HG03460 (cell line): Measurements from ENCODE around the gene FRMPD2.
A peak's percentile ranks its signal among the peaks of the same experiment; 100 is the strongest.

Experiments used
- ATAC-seq: cut with Tn5 transposase; IDR thresholded peaks from one replicate; pipeline ENCODE4 v1.9.1; 2021; ENCODE audit not compliant: unreplicated experiment

Gene FRMPD2, protein sequence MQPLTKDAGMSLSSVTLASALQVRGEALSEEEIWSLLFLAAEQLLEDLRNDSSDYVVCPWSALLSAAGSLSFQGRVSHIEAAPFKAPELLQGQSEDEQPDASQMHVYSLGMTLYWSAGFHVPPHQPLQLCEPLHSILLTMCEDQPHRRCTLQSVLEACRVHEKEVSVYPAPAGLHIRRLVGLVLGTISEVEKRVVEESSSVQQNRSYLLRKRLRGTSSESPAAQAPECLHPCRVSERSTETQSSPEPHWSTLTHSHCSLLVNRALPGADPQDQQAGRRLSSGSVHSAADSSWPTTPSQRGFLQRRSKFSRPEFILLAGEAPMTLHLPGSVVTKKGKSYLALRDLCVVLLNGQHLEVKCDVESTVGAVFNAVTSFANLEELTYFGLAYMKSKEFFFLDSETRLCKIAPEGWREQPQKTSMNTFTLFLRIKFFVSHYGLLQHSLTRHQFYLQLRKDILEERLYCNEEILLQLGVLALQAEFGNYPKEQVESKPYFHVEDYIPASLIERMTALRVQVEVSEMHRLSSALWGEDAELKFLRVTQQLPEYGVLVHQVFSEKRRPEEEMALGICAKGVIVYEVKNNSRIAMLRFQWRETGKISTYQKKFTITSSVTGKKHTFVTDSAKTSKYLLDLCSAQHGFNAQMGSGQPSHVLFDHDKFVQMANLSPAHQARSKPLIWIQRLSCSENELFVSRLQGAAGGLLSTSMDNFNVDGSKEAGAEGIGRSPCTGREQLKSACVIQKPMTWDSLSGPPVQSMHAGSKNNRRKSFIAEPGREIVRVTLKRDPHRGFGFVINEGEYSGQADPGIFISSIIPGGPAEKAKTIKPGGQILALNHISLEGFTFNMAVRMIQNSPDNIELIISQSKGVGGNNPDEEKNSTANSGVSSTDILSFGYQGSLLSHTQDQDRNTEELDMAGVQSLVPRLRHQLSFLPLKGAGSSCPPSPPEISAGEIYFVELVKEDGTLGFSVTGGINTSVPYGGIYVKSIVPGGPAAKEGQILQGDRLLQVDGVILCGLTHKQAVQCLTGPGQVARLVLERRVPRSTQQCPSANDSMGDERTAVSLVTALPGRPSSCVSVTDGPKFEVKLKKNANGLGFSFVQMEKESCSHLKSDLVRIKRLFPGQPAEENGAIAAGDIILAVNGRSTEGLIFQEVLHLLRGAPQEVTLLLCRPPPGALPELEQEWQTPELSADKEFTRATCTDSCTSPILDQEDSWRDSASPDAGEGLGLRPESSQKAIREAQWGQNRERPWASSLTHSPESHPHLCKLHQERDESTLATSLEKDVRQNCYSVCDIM (N-terminal part only)

DNA sequence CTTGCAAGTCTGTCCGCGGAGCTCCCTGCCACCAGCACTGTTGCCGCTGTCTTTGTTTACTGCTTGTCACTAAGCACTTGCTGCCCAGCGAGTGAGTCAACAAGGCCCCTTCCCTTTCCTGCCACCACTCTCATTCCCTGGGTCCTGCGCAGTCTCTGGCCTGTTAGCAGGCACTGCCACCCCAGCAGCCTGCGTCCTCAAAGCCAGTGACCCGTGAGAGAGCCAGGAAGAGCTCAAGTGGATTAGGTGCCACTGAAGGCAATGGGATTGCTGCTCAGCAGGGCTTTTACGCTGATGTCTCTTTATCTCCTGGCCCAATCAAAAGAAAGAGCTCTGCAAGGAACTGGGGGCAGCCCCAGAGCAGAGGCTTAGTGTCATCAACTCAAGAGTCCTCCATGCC, at the start of gene FRMPD2:
FRMPD2 (minus strand) TSS at position 61 of the 400 bp plus-strand sequence. CDS start 129 bp downstream, outside the sequence.
- no peak for ATAC-seq

DNA sequence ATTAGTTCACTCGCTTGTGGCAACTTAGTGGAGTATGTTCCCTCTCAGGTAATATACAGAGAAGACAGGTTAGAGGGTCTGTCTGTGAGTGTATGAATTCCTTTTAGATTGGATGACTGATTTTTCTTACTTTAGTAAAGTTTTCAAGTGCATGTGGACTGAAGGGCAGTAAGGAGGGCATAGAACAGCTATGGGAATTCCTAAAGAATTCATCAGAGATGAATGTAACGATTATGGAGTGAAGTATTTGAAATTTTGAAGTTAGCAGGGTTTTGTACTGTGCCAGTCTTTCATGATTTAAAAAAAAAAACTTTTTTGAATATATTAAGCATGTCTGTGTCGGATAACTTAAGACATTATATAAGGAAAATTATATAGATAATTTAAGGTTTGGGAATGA, 47.5 kb upstream of the FRMPD2 start:
- no peak for ATAC-seq

DNA sequence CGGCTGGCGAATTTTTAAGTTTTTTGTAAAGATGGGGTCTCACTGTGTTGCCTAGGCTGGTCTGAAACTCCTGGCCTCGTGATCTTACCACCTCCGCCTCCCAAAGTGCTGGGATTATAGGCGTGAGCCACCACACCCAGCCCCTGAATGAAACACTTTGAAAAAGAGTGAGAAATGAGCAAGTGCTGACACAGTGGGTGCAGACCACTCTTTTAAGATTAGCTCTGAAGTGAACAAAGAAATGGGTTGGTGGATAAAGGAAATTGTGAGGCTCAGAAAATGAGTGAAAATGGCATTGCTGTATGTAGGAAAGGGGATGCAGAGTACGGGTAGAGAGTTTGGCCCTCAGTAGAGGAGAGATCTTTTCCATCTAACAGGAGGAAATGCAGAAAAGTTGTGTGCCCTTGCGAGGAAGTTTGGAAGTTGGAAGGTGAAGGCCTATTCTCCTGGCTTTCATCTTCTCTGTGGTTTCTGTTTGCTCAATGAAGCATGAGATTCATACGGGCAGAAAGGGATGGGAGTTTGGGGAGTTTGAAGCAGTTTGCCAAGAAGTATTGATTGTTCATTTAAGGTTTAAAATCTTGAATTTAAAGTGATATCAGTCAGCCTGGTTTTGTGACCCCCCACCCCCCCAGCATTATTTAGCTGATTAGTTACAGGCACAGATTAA, 43.0 kb upstream of the FRMPD2 start:
- no peak for ATAC-seq

DNA sequence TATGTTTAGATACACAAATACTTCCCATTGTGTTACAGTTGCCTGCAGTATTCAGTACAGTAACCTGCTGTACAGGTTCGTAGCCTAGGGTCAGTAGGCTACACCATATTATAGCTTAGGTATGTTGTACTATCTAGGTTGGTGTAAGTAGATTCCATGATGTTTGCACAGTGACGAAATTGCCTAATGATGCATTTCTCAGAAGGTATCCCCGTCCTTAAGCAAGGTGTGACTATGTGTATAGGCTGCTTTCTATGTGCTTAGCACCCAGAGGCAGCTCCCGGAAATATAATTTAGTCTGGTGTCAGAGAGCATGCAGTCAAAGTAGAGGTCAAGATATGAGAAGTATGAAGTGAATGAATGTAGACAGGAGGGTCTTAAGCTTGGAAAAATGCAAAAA, 41.7 kb upstream of the FRMPD2 start:
- no peak for ATAC-seq

DNA sequence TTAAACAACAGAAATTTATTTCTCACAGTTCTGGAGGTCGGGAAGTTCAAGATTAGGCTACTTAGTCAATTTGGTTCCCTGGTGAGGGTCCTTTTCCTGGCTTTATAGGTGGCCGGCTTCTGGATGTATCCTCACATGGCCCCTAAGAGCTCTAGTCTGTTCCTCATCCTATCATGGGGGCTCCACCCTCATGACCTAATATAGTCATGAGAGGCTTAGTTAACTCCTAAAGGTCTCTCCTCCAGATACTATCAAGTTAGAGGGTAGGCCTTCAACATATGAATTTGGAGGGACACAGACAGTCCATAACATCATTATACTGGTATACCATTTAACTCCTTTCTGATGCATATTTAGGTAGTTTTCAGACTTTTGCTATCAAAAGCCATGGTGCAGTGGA, 39.6 kb upstream of the FRMPD2 start:
- ATAC-seq, result no peak

DNA sequence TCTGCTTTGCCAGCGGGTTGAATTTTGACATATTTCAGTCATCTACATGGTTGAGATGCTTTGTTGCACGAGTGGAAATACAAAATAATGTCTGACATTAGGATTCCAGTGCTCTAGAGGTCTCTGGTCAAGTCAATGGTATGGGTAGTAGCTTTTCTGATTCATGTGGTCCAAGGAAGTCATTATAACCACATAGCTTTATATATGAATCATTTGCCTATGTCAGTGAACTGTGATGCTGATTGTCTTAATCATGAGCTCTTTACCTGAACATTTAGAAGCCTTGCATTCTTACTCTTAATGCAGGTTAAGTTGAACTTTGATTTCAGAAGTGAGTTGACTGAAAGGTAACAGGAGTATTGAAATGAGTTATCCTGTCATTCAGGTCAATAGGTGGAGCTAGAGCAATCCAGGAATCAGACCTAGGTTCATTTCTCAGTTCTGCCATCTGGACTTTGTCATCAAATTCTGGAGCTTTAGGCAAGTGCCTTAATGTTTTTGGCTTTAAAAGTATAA, 35.3 kb upstream of the FRMPD2 start:
- ATAC-seq, result no peak

DNA sequence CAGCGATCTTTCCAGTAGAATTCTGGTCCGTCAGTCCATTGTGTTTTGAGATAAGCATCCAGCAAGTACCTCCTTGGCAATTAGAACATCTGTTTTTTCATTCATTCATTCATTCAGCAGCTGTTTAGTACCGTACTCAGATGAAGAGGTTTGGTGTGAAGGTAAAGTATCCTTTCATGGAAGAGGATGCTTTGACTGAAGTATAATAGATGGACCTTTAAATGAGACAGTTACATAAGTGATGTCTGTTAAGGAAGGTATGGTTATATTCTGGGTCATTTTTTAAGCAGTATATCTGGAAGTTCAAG, 33.2 kb upstream of the FRMPD2 start:
- no peak for ATAC-seq

DNA sequence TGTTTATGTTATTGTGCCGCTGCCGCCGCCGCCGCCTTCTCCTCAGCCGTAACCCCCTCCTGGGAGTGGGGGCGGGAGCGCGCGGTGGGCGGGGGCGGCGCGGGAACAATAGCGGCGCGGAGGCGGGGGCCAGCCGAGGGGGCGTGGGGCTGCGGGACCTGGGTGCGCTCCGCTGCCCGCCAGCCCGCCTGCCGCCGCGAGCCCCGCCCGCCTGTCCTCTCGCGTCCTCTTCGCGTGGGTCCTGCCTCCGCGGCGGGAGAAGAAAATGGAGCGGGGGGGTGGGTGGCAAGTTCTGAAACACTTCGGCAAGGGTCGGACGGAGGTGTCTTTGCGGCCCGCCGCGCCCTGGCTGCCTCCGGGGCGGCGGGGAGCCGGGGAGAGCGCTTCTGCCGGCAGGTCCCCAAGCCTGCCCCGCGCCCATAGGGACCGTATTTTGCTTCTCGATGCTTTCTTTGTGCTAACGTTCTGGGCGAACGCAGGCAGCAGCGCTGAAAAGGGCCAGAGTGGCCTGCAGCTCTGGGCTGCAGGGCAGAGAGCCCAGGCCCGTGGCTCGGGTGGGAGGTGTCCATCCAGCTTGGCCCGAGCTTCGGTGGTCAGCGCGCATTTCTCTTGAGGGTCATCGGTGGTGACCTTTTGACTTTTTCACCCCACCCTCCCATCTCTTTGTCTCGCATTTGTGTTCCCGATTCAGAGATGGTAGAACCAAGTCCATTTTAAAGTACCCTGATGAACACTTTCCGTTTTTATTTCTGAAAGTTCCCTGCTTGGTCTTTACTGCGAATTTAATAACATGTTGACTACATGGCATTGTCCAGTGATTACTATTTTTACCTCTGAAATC, 32.6 kb upstream of the FRMPD2 start:
- peak; percentile 24 for ATAC-seq

DNA sequence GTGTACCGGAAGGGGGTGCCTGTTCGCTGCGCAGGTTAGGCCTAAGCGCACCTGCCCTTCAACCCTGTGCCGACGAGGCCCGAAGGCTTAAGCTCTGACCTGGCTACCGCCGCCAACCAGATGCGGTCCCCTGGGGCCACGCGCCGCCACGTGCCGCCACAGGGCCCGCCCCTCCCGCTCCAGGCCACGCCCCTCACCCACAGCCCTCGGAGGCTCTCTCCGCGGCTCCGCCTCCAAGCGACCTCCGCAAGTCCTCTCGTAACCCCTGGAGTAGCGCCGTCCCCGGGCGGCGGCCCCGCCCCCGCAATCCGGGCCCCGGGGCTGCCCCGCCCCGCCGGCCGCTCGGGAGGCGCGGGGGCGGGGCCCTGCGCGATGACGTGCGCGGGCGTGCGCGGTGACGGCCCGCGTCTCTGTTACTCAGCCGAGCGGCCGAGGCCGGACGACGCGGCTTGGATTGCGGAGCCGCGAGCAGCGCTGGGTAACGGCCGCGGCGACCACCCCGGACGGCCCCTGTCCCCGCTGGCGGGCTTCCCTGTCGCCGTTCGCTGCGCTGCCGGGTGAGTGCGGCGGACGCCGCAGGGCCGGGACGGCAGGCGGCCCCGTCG, 31.9 kb upstream of the FRMPD2 start, which contains the start of gene MAPK8:
MAPK8 (plus strand) TSS at position 413 of the 605 bp plus-strand sequence. CDS start 94,984 bp downstream, outside the sequence.
- ATAC-seq, result peak; percentile 81

DNA sequence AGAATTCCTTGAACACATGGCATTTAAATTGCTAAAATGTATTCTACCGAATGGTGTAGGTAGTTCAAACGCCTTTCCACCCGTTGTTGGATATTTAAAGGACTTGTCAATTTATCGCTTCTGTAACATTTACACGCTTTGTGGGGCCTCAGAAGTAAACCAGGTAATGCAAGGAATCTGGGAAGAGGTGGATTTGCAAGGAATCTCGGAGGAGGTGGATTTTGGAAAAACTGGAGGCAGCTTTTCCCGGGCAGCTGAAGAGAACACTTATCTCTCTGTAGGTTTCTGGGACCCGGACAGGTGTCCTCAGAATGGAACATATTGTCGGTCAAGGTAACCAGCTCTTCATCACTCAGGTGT, 31.4 kb upstream of the FRMPD2 start:
- ATAC-seq, result no peak

DNA sequence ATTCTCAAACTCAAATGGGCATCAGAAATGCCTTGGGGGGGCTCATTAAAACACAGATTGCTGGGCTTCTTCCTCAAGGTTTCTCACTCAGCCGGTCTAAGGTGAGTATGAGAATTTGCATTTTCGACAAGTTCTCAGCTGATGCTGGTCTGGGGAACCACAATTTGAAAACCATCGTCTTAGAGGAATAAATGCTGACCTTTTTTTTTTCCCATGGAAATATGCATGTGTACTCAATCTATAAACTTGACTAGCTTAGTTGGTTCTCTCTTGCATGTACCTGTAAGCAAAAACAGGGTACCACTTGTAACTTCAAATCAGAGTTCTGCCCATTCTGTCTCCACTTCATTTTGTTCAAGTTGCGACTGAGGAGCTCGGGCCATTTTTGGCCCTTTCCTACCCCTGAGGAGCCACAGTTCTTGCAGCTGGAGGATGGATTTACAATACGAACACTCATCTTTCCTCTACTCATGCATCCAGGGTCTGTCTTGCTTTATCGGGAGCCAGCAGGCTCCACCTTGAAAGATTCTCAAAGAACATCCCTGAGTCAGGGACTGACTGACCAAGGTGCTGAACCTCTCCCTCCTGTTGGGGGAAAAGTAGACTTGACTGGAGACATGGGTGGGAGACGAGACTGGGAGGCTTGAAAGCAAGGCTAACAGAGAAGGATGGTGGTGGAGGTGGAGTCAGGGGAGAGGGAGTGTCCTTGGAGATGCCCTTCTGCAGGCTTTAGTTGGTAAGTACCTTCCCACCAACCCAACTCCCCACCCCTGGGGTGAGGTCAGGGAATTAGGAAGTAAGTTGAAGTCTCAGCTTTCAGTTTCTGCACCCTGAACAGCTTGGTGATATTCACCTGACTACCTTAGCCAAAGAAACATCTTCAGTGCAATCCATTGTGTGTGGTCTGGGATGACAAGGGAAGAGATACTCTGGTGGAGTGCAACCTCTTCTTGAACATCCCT, 28.3 kb upstream of the FRMPD2 start:
- no peak for ATAC-seq

DNA sequence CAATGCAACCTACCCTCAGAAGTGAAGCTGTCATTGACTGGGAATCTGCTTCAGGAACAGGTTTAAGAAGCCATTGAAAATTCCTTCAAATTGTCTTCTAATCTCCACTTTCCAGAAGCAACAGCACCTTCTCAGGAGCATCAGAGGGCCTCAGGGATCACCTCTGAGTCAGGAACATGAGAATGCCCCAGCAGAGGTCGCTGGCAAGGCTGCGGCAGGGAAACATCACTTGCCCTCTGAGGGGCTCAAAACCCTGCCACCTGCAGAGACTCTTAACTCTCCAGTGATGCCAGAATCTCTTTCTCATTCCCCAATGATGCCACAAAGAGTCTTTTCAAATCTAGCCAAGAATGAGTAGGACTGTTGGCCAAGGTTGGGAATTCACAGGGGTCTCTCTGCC, 26.1 kb upstream of the FRMPD2 start:
- no peak for ATAC-seq

DNA sequence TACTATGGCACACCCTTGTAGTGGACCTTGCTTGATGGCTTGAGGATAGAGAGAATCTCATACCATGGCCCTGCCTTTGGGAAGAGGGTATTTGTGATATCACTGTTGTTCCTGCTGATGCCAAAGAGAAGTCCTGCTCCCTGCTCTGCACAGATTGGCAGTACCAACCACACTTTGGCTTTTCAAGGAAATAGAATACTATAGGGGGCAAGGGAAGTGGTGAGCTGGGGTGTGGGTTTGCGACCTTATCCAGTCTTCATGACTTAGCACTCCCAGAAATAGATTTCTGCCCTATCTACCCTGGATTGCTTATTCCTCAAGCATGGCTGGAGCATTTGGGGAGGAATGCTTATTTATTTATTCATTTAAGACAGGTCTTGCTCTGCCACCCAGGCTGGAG, 25.2 kb upstream of the FRMPD2 start:
- no peak for ATAC-seq

DNA sequence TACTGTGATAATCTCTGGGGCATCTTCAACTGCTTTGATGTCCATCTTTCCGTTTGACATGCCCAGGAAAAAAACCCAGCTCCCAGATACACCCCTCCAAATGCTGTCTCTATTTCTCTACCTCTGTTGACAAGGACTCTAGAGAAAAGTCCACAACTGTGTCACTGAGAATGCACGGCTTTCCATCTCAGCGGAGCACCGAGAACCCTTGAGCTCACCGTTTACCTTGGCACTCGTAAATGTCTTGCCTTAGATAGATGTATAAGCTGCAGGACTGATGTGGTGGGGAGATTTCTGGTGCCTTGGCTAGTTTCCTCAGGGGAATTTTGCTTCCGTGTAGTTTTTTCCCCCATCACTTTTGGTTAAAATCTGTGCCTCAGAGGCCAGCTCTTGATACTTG, 24.6 kb upstream of the FRMPD2 start:
- no peak for ATAC-seq

DNA sequence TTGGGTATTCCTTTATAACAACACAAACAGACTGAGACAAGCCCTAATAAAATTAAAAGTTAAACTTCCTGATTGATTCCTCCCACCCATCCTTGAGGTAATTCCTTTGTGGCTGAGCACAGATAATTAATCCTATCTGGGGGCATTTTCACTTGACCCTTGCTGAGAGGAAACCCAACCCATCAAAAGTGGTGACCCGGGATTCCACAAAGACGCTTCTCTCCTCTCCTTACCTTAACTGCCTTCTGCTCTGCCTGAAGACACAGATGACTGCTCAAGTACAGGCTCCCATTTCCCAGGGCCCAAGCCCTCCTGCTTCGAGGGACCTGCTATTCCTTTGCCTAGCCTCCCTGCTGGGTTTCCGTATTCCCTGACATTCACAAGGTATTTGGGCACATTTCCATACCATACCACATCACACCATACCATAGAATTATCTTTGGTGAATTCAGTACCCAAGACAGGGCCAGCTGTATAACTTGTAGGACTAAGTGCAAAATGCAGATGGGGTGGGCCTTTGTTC, 22.1 kb upstream of the FRMPD2 start:
- ATAC-seq, result no peak

DNA sequence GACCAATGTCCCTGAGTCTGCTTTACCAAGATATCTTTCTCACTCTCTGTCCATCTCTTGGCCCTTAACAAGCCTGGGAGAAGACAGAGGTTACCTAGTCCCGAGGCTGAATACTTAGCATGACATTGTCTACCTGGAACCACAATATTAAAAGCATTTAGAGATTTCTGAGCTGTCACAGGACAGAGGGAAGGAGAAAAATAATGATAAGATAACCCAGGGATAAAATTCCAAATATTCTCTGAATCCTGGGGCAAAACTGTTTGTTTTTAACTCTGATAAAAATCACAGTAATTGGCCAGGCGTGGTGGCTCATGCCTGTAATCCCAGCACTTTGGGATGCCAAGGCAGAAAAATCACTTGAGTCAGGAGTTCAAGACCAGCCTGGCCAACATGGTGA, 19.9 kb upstream of the FRMPD2 start:
- no peak for ATAC-seq

DNA sequence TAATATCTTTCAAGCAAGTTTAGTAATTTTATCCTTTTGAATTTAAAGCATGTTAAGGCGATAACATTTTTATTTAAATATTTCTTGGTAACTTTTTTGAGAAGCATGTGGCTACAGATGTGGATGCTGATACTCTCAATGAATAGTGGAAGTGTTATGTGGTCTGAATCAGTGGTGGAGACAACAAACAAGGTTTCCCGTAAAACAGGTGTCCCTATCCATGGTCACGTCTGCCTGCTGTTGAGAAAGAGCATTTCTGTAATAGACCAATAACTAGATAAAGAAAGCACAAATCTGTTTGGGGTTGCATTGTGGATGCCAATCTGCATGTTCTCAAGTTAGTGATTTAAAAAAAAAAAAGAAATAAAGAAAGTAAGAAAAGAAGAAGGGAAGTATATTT, 18.1 kb upstream of the FRMPD2 start:
- ATAC-seq, result no peak

DNA sequence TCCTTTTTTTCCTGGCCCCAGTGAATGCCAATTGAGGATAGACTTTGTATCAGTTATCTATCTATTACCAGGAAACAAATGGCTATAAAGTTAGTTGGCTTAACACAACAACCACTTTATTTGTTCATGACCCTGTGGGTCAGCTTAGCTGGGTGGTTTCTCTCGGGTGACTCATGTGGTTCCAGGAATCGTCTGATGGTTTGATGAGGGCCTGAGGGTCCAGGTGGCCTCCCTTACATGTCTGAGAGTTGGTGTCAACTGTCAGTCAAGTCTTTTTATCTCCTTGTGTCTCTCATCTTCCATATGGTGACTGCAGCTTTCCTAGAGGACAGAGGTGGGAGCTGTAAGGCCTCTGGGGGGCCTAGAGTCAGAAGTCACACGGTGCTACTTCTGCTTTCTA, 16.7 kb upstream of the FRMPD2 start:
- ATAC-seq, result no peak
